Stimulated activated CD8-positive, alpha-beta memory T cell treated with anti-CD3 and anti-CD28 coated beads, Interleukin-7, amount 100 ng/mL, for 24 hours (primary cell): ENCODE measurements around the gene FBXW2.
A peak's percentile ranks its signal among the peaks of the same experiment; 100 is the strongest.
"Not testable (repeated sequence)": the region's sequence is repeated elsewhere in the genome, so short reads cannot be mapped to it uniquely, and the experiment has no call there.

Experiments used
- DNase-seq: peaks from one replicate; pipeline ENCODE4 v3.0.0-alpha.2; 2020; ENCODE audit warnings: low read depth

Gene FBXW2

GRCh38 chr9:120792898-120793765, at the start of gene FBXW2:
Gene FBXW2, minus strand, starts transcription at chr9:120793416. Its CDS starts 5,158 bp downstream, at chr9:120788258.
- peak; percentile 80 for DNase-seq

- no peak for DNase-seq
Measured at GRCh38 chr9:120841930-120842684, 48.9 kb upstream of the FBXW2 start.

- DNase-seq, result no peak
Measured at GRCh38 chr9:120839146-120839545, 45.9 kb upstream of the FBXW2 start.

DNA sequence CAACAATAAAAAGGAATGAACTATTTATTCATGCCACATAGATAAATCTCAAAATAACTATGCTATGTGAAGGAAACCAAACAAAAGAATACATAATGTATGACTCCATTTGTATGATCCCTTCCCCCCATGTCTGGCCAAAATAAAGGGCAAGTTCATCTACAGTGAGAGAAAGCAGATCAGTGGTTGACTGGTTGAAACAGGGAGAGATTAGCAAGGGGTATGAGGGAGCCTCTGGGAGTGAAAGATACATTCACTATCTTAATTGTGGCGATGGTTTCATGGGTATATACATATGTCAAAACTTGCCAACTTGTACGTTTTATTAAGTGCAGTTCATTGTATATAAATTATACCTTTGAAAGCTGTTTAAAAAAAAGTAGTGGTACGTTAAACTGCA, 44.7 kb upstream of the FBXW2 start:
- no peak for DNase-seq

GRCh38 chr9:120833325-120833724, 40.1 kb upstream of the FBXW2 start:
- no peak for DNase-seq

DNA sequence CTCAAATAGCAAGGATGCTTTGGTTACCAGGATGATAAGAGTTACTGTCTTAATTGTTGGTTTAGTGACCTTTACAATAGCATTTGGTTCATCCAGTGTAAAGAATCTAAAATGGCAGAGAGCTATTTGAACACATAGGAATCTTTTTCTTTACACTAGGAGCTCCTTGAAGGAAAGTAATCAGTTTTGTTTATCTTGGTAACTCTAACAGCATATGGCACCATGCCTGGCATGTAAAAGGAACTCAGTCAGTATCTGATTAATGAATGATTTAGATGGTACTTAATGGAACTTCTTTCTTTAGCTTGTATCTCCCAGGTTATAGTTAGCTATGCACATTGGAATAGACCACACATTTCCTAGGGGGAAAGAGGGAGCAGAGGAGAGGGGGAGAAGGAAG, 39.6 kb upstream of the FBXW2 start:
- DNase-seq, result no peak

DNA sequence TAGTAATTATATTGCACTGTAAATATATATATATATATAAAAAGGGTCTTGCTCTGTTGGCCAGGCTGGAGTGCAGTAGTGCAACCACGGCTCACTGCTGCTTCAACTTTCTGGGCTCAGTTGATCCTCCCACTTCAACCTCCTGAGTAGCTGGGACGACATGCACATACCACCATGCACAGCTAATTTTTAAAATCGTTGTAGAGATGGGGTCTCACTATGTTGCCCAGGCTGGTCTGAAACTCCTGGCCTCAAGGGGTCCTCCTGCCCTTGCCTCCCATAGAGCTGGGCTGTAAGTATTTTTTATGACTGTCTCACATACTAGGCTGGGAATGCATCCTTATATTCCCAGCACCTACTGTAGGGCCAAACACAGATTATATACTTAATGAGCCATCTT, 37.6 kb upstream of the FBXW2 start:
- no peak for DNase-seq

DNA sequence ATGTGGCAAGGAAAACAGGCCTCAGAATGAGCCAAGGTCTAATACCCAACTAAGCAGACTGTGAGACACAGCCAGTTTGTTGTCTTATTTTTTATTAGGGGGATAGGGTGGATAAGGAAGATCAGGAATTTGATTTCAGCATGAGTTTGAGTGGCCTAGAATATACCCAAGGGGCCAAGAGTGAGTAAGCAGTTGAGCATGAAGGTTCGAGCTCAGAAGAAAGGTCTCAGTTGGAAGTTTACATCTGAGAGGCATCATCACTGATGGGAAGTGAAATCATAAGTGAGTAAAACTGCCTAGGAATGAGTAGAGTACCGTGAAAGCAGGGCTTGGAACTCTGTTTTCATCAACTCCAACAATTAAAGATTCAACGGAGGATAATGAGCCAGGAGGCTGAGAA, 36.9 kb upstream of the FBXW2 start:
- no peak for DNase-seq

DNA sequence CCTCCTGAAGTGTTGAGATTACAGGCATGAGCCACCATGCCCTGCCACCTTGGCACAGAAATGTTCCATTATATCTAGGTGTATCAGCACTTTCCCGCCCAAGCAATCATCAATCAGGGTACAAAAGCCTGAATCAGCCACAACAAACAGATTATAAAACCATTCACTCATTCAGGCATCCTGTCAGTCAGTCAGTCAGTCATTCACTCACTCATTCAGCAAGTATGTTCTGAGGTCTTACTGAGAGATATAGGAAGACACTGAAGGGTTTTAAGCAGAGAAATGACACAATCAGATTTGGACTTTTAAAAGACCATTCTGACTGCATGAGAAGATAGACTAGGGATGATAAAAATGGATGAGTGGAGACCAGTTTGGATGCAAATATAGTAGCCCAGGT, 36.4 kb upstream of the FBXW2 start:
- no peak for DNase-seq

DNA sequence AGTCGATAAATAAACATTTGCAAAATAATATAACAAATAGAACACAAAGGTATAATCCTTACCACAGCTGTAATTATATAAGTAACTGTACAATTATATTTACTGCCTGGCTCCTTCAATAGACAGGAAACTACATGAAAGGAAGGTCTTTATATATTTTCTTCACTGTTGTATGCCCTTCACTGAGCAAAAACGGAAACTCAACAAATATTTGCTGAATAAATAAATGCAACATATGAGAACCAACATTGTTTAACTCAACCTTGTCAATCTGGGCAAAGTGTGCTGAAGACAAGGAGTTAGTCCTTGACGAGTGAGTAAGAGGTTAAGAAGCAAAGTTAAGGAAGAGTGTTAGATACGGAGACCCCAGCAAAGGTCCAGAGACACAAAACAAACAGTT, 26.9 kb upstream of the FBXW2 start:
- no peak for DNase-seq

GRCh38 chr9:120818595-120818994, 25.4 kb upstream of the FBXW2 start:
- DNase-seq, result no peak

- DNase-seq, result no peak
Measured at GRCh38 chr9:120815075-120815474, 21.9 kb upstream of the FBXW2 start.

DNA sequence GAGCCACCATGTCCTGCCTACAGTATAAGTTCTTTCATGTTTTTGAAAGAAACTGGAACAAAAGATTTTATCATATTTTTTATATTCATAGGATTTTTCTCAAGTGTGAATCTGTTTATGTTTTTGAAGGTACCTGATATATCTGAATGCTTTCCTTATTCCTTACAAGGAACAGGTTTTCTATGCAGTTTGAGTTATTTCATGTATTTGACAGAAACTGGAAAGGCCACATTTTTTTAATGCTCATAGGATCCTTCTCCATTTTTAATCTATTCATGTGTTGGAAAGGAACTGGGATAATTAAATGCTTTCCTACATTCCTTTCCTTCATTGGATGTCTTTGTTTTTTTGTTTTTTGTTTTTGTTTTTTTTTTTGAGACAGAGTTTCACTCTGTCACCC, 15.7 kb upstream of the FBXW2 start:
- no peak for DNase-seq

- DNase-seq, result no peak
Measured at GRCh38 chr9:120807607-120808379, 14.6 kb upstream of the FBXW2 start.

- DNase-seq, result not testable (repeated sequence)
Measured at GRCh38 chr9:120804784-120805363, 11.7 kb upstream of the FBXW2 start.

DNA sequence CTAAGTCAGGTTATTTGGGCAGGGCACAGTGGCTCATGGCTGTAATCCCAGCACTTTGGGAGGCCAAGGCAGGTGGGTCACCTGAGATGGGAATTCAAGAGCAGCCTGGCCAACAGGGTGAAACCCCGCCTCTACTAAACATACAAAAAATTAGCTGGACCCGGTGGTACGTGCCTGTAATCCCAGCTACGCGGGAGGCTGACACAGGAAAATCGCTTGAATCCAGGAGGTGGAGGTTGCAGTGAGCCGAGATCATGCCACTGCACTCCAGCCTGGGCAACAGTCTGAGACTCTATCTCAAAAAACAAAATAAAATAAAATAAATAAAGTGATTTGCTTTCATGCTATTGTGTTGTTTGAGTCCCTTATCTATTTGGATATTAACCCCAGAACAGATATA, 8.2 kb upstream of the FBXW2 start:
- no peak for DNase-seq

- no peak for DNase-seq
Measured at GRCh38 chr9:120791161-120791560, 2.1 kb downstream of the FBXW2 start.

DNA sequence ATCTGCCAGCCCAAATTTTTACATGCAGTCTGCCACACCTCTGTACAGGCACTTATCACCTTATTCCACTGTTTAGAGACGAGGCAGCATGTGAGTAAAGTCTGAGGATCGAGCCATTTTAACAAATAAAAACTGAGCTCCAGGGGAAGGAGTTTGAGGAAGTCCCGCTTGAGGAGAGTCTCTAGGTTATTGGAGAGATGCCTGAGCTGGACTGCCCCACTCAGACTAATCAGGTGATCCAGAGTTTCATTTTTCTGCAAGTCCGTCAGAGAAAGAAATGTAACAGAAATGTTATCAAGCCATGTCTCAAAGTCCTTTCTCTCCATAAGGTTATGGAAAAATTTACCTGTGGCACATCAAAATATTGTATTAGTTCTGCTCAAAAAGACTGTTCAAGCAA, 5.3 kb downstream of the FBXW2 start:
- no peak for DNase-seq

- DNase-seq, result no peak
Measured at GRCh38 chr9:120783602-120784047, 9.6 kb downstream of the FBXW2 start.

- DNase-seq, result no peak
Measured at GRCh38 chr9:120781236-120781635, 12.0 kb downstream of the FBXW2 start.

DNA sequence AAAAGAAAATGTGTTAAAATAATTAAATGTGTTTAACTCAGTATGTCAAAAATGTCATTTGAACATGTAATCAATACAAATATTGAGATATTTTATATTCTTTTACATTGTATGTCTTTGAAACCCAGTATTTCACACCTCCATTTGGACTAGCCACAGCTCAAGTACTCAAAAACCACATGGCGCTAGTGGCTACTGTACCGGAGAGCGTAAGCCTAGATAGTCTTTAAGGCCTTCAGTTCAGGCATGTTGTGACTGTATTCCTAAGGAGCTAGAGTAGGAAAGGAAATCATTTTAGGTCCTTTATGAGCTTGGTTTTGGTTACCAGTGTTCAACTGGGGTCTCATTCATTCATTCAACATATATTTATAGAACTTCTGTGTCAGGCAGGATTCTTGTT, 12.8 kb downstream of the FBXW2 start:
- no peak for DNase-seq

DNA sequence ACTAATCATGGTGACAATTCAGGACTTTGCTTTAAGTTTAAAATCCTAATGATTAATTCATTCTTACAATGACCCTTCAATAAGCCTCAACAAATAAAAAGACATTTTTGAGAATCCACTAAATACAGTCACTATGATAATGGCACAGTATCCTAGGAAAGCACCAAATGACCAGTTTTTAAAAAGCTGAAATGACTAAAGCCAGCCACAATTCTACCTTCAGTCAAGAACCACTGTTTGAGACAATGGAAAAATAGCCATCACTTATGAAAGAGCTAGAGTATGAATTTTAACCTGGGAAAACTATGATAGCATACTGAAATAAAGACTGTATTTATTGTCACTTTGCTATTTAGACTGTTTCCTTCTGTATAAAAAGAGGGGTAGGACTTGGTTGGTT, 14.0 kb downstream of the FBXW2 start:
- no peak for DNase-seq
